Suprapubic skin (tissue), 4 donors: ENCODE data around the gene HAUS8.

Experiments
- CTCF ChIP-seq, 2 donors: fragments of 200-600 bp in 1 of 2; fragments of 450-650 bp in 1 of 2; sonication (generic) in 1 of 2; IDR thresholded peaks; one replicate each; pipeline ENCODE4 v1.5.1; 2016 to 2019; ENCODE audit warnings: antibody characterized with exemption in 2 of 2, mild to moderate bottlenecking in 1 of 2, moderate library complexity in 1 of 2
- EP300 ChIP-seq: sonication (generic); formaldehyde crosslinking; IDR thresholded peaks from one replicate; pipeline ENCODE4 v1.6.1; 2017; ENCODE audit warnings: antibody characterized with exemption
- POLR2A ChIP-seq, 2 donors: fragments of 450-650 bp; IDR thresholded peaks; one replicate each; pipeline ENCODE4 v1.6.1; 2017; ENCODE audit warnings: antibody characterized with exemption in 2 of 2, mild to moderate bottlenecking in 2 of 2, moderate library complexity in 2 of 2
- POLR2AphosphoS5 ChIP-seq, 3 donors: sonication (generic); formaldehyde crosslinking; IDR thresholded peaks; one replicate each; pipeline ENCODE4 v1.6.1; 2017; ENCODE audit warnings: antibody characterized with exemption in 3 of 3

GRCh38 chr19:17111766-17112165 lies 36.5 kb upstream of the HAUS8 start:
- TF ChIP-seq CTCF (IDR thresholded peaks at IDR 0.05) (no peak), POLR2A (IDR thresholded peaks at IDR 0.05) (no peak), EP300 (no peak), POLR2AphosphoS5 (IDR thresholded peaks at IDR 0.05) (no peak)
